HG03039 (cell line): ENCODE results near the gene STARD3.

Experiments
- ATAC-seq: cut with Tn5 transposase; IDR thresholded peaks from one replicate; pipeline ENCODE4 v1.9.1; 2021; ENCODE audit warnings: mild to moderate bottlenecking, moderate library complexity; ENCODE audit not compliant: unreplicated experiment

The STARD3 gene

DNA sequence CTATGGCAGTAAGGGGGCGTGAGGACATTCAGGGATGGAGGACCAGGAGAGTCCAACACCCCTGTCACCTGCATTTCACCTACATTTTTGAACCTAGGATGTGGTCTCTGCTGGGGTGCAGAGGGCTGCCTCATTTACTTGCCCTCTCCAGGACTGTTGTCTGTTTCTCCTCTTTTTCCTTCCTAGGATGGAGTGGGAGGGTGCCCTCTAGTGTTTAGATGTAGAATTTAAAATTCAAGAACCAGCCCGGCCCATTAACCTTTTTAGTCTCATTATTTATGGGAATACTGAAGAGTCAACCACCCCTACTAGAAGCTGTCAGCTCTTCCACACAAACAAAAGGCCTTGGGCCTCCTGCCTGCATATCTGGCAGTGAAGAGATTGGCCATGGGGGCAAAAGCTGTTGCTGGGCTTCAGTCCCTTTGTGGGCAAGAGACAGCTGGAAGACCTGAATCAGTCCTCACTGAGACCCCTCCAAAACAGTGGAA is 2.5 kb upstream of the STARD3 start:
- no peak for ATAC-seq

GRCh38 chr17:39635614-39636176 is 1.2 kb upstream of the STARD3 start:
- no peak for ATAC-seq

DNA sequence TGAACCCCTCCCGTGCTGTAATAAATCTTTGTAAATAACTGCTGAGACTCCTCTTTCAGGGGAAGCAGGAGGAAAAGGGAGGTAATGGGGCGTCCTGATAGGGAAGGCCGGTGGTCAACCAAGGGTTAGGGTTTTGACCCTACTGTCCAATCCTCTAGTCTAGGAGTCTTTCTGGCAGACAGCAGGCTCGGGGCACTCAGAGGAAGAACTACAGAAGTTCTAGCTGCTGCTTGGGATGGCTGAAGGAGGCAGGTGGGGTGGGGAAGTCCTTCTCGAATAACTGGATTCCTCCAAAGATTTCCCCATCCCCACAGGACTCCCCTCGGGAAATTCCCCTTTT is 387 bp upstream of the STARD3 start:
- no peak for ATAC-seq

DNA sequence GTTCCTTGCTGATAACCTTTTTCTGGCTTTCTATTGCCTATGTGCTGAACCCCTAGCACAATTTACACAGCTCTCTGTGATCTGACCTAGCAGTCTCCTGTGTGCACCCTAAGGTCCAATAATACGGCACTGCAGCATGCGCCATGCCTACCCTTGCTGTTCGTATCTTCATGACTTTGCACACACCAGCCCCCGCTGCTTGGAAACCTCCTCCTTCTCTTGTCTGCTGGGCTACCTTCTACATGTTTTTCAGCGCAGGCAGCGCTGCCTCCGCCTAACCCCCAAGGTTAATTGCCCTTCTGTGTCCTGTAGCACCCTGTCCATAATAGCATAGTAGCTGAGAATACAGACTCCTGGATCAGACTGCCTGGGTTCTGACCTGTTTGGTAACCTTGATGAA is 1.4 kb downstream of the STARD3 start:
- ATAC-seq: no peak

- no peak for ATAC-seq
These were observed 2.1 kb downstream of the STARD3 start for GRCh38 chr17:39639043-39639442.

GRCh38 chr17:39639566-39640458 is 2.9 kb downstream of the STARD3 start:
- no peak for ATAC-seq

DNA sequence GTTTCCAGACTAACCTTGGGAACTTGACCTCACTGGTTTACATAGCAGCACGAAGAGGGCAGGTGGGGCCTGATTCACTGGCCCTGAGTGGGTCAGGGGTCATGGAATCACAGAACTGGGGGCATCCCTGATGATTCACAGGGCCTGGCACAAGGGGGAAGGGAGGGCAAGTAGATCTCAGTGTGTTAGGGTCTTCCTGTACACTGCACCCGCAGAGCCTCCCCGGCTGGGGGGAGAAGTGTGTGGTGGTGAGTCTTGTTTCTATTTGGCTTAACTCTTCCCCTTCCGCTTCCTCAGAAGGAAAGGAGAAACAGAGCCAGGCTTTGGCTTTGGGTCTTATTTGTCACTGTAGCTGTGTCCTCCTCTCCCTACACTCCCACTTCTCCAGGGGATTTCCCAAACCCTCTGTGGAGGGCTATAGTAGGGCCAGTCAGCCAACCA is 3.7 kb downstream of the STARD3 start:
- no peak for ATAC-seq

GRCh38 chr17:39641097-39641496 is 4.2 kb downstream of the STARD3 start:
- ATAC-seq: no peak

- ATAC-seq: no peak
These were observed 4.9 kb downstream of the STARD3 start for GRCh38 chr17:39641883-39642282.

DNA sequence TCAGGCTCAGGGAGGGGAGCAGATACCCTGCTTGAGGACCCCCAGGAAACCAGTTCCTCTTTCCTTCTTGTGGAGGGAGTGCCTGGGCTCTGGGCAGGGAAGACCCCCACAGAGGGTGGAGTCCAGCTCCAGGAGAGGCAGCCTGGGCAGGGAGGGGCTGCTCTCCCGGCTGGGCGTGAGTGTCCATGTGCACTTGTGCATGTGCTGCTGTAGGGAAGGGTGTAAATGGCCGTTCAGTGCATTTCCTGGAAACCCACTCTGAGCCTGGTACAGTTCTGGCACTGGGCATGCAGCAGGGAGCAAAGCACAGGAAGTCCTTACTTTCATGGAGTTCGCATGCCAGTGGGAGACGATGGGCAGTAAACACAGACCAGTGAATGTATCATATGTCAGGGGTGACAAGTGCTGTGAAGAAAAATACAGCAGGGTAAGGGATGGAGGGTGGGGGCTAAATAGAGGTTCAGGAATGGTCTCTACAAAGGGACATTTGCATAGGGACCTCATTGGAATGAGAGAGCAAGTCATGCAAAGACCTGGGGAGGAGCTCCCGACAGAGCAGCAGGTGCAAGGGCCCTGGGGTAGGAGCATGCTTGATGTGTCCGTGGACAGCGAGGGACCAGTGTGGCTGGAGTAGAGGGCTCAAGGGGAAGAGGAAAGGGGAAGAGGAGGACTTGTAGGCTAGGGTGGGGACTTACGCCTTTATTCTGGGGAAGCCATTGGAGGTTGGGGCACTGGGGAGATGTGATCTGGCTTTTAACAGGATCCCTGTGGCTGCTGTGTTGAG is 5.5 kb downstream of the STARD3 start:
- ATAC-seq: no peak

- ATAC-seq: no peak
These were observed 6.3 kb downstream of the STARD3 start for GRCh38 chr17:39643271-39643670.

DNA sequence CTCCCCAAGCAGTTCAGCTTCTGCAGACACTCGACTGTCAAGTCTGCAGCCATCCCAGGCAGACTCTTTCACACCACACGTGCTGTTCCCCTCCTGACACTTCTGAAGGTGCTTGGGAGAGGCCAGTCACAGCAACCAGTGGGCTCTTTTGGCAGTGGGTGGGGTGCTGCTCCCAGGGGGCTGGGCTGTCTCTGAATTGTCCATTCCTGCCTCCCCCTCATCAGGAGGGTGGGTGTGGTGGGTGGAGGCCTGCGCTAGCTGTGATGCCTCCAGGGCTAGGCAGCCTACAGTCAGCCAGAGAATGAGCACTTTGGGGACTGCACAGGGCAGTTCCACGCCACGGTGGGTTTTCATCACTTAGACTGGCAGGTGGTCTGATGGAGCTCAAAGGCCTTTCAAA is 10.3 kb downstream of the STARD3 start:
- no peak for ATAC-seq

DNA sequence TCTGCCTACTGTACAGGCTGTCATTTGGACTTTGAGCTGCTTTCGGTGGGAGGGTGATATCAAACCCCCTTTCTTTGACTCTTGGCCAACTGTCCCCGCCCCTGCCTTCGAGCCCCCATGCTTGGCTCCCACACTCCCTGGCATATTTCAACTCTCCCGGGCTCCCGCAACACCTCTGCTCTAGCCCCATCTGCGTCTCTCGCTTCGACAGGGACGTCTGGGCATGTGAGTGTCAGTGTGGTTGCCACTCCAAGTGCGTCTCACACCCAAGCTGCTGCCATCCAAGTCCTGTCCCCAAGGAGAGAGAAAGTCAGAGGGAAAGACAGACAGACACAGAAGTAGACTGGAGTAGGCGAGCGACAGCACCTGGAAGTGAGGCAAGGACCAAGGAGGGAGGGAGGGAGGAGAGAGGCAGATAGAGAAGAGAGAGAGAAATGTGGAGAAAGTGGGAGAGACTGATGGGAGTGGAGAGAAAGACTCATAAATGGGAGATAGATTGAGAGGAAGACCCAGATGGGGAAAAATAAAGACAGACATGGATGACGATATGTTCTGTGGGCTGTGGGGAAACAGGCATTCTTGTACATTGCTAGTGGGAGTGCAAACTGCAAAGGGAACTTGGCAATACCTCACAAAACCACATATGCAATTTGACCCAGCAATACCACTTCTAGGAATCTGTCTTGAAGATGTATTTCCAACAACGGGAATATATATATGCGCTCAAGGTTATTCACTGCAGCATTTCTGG is 11.8 kb downstream of the STARD3 start:
- no peak for ATAC-seq

- no peak for ATAC-seq
These were observed 13.2 kb downstream of the STARD3 start for GRCh38 chr17:39650121-39650579.

DNA sequence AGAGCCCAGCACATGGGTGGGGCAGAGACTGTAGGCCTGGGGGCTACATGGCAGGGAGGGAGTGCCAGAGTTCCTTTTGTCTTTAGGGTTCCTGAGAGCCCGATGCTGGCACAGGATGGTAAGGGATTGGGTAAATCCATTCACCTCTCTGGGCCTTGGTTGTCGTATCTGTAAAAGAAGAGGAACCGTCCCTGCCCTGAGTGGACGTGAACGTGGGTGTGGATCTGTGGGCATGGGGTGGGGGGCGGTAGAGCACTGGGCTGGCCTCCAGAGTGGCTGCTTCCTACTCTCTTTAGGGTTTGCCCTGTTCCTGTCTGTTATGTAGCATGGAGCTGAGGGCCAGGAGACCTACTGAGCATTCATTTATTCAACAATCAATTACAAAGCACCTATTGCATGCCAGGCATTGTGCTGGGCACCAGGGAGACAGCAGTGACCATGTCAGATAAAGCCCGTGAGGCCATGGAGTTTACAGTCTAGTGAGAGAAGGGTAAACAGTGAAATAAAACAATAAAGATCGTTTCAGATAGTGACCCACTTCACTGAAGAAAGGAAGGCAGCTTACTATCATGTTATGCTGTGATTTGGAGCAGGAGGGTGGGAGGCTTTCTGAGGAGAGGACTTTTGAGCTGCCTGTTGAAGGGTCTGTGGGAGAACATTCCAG is 15.1 kb downstream of the STARD3 start:
- no peak for ATAC-seq

DNA sequence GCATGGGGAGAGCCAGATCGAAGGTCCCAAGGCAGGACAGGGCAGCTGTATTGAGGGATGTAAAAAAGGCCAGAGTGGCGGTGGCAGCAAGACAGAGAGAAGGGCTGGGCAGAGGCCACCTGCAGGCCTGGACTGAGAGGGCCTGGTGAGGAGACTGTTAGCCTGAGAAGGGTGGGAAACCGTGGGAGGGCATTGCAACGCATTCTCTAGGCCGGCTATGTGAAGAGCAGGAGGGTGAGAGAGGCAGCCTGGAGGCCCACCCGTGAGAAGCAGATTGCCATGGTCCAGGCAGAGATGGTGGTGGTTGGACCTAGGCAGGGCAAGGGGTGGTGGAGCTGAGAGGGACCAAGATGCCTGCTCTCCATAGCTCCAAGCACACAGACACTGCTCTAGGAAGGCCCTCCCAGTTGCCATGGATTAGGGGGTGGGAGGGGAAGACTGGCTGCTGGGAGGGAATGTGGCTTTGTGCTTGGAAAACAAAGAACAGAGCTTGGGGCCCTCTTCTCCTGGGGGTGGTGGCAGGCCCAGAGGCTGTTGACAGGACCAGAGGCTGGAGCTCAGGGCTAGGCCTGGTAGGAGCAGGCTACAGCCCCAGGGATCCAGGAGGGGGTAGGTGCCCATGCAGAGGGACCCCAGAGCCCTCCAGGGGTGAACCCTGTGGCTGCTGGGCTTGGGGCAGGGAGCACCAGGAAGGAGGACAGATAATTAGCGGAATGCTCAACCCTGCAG is 15.8 kb downstream of the STARD3 start:
- no peak for ATAC-seq

GRCh38 chr17:39653316-39653661 is 16.3 kb downstream of the STARD3 start:
- no peak for ATAC-seq

DNA sequence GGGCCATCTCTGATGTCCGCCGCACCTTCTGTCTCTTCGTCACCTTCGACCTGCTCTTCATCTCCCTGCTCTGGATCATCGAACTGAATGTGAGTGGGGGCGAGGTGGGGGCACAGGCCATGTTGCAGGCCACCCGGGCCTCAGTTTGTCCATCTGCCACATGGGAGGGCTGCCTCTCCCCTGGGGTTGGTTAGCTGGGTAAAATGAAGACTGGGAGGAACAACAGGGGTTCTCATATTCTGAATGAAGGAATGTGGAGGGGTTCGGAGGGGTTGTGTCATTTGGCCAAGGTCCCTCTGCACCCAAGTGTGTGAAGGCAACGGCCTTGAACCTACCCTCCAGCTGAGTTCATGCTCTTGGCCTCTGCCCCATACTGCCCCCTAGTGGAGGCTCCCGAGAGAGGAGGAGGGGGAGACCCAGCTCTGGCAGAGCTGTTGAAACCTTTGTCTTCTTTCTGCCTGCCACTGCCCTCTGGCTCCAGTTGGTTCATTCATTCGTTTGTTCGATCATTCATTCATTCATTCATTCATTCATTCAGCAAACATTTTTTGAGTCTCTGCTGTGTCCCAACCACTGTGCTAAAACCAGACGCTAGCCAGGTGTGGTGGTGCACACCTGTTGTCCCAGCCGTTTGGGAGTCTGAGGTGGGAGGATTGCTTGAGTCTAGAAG is 16.9 kb downstream of the STARD3 start:
- no peak for ATAC-seq

GRCh38 chr17:39655105-39655504 is 18.2 kb downstream of the STARD3 start:
- ATAC-seq: no peak
